HL-60 (cell line): Measurements from ENCODE around the gene TAMM41.

Experiments used
- CTCF ChIP-seq: IDR thresholded peaks from one replicate; pipeline ENCODE4 v1.5.1; 2011; ENCODE audit warnings: low read length, control low read depth, inconsistent platforms; ENCODE audit not compliant: insufficient read depth
- POLR2AphosphoS5 ChIP-seq: IDR thresholded peaks from 2 replicates; pipeline ENCODE4 v1.6.1; 2012; ENCODE audit warnings: low read depth
- SPI1 ChIP-seq: IDR thresholded peaks from 2 replicates; pipeline ENCODE4 v1.6.1; 2012; ENCODE audit warnings: low read depth, mild to moderate bottlenecking, borderline replicate concordance

GRCh38 chr3:11778248-11778647 is 68.4 kb downstream of the TAMM41 start:
- TF ChIP-seq POLR2AphosphoS5 (no peak), CTCF (no peak), SPI1 (no peak)
